ENCODE measurements around the gene LCN10. TPM values are rescaled to one million over a fixed set of nuclear protein-coding genes. Genes with fewer than 3 reads are reported as not detected.

The LCN10 gene
- total and polyA plus RNA-seq, 10 of the 15 experiments (the other 5 are each of a cell fraction or from before 2014, with no cell fraction given), result 0.06 to 1.3 (median 0.21) TPM; not detected in 1

- peaks cover 18% of the 10 kb centered on the region for H3K9me3 ChIP-seq (replicated peaks; ENCODE audit: control insufficient read depth, insufficient read depth, low read length)
- ChIA-PET SMC1A (ENCODE audit: uncharacterized antibody, unreplicated experiment) (no interaction called here), POLR2A (no interaction called here), RAD21 (ENCODE audit: unreplicated experiment) (no interaction called here), CTCF (no interaction called here)
- TF ChIP-seq PAX5 (IDR thresholded peaks at IDR 0.05; ENCODE audit: borderline replicate concordance, low read depth, low read length) (no peak), SREBF2 (IDR thresholded peaks at IDR 0.05; ENCODE audit: low read length) (no peak), EED (IDR thresholded peaks at IDR 0.05; ENCODE audit: low read depth) (no peak), ZNF687 (IDR thresholded peaks at IDR 0.05) (no peak), TARDBP (IDR thresholded peaks at IDR 0.05; ENCODE audit: borderline replicate concordance) (no peak), HSF1 (IDR thresholded peaks at IDR 0.05; ENCODE audit: low read depth, low read length) (no peak), E2F8 (IDR thresholded peaks at IDR 0.05; ENCODE audit: low read depth, partially characterized antibody) (no peak), SREBF1 (IDR thresholded peaks at IDR 0.05; ENCODE audit: low read length) (no peak), POLR2AphosphoS2 (IDR thresholded peaks at IDR 0.05; ENCODE audit: low read depth, low read length) (no peak), NKRF (conservative IDR thresholded peaks at IDR 0.05) (no peak)
- 24% methylated on average over 8 of the region's 8 CpGs for WGBS (ENCODE audit: insufficient coverage, insufficient replicate concordance, low lambda C conversion rate, missing lambda C conversion rate)
- no peaks in the 10 kb centered on the region for H4K20me1 ChIP-seq (ENCODE audit: control insufficient read depth, insufficient read depth)
- intact Hi-C loops (cut with micrococcal nuclease; ENCODE audit: unreplicated experiment), result no loop called here
- H3K27ac ChIP-seq (ENCODE audit: control insufficient read depth, insufficient read depth), result no peak within 1 kb of the TSS
- in situ Hi-C loops (cut with MboI), result no loop called here
- no peaks in the 10 kb centered on the region for H3K36me3 ChIP-seq (ENCODE audit: control insufficient read depth in 2 of 2, insufficient read depth in 2 of 2, low read length in 1 of 2)
- H3K79me2 ChIP-seq (ENCODE audit: control insufficient read depth, insufficient read depth, low read length), result no peaks in the 10 kb centered on the region
- no peaks in the 10 kb centered on the region for H3K4me1 ChIP-seq (ENCODE audit: control insufficient read depth, insufficient read depth, low read length)
- no peaks in the 10 kb centered on the region; a peak in 1 of 4 replicates for H3K27me3 ChIP-seq (replicated peaks in 1 of 2; ENCODE audit: control insufficient read depth in 2 of 2, insufficient read depth in 2 of 2, low read length in 1 of 2)
- H3K9ac ChIP-seq (ENCODE audit: control insufficient read depth, insufficient read depth, low read length), result no peak within 1 kb of the TSS
- no TSS peak for BruUV-seq (replicated peaks)
- no peak for ATAC-seq
- no peak for FAIRE-seq
- no peak for DNase-seq (ENCODE audit: low read depth, low spot score)
- H2AFZ ChIP-seq (ENCODE audit: control insufficient read depth, low read depth, low read length), result no peak within 1 kb of the TSS
- H3K4me3 ChIP-seq, result no peak within 1 kb of the TSS
- H3K4me2 ChIP-seq (ENCODE audit: control insufficient read depth, insufficient read depth), result no peak within 1 kb of the TSS
Observed at GRCh38 chr9:136748201-136748600, 5.5 kb upstream of the LCN10 start, which contains the start of gene LCN6. LCN6 (minus strand) TSS chr9:136748525; CDS start chr9:136748483, 42 bp downstream.

All from GM12878 (cell line).